IPS-18c (cell line): ENCODE data around the gene PLD5.

Experiments used
- H3K4me3 ChIP-seq: 2 replicates; pipeline ENCODE4 v1.7.0; 2013; ENCODE audit warnings: low read depth, mild to moderate bottlenecking, low read length, moderate library complexity; ENCODE audit not compliant: insufficient read depth
- H3K9me3 ChIP-seq: one replicate; pipeline ENCODE4 v1.6.1; 2013; ENCODE audit warnings: mild to moderate bottlenecking, low read length, moderate library complexity; ENCODE audit not compliant: control insufficient read depth, insufficient read depth

Gene PLD5

GRCh38 chr1:242447689-242448088 is 76.8 kb downstream of the PLD5 start:
- Histone ChIP-seq H3K4me3 (no peak overlapping the region), H3K9me3 (no peaks in the 10 kb centered on the region)

- no peak overlapping the region for H3K4me3 ChIP-seq
- no peaks in the 10 kb centered on the region for H3K9me3 ChIP-seq
Measured at GRCh38 chr1:242440757-242441156, 83.7 kb downstream of the PLD5 start.

- H3K4me3 ChIP-seq = no peak overlapping the region
- H3K9me3 ChIP-seq = no peaks in the 10 kb centered on the region
Measured at GRCh38 chr1:242435200-242435599, 89.3 kb downstream of the PLD5 start.

GRCh38 chr1:242432491-242433095 is 91.9 kb downstream of the PLD5 start:
- H3K4me3 ChIP-seq = no peak overlapping the region

GRCh38 chr1:242431786-242432185 is 92.7 kb downstream of the PLD5 start:
- Histone ChIP-seq H3K9me3 (no peaks in the 10 kb centered on the region), H3K4me3 (no peak overlapping the region)

More at GRCh38 chr1:242432491-242433095, 91.9 kb downstream of the PLD5 start:
- H3K9me3 ChIP-seq = no peaks in the 10 kb centered on the region

- no peak overlapping the region for H3K4me3 ChIP-seq
- H3K9me3 ChIP-seq = no peaks in the 10 kb centered on the region
Measured at GRCh38 chr1:242430956-242431355, 93.5 kb downstream of the PLD5 start.

- Histone ChIP-seq H3K4me3 (no peak overlapping the region), H3K9me3 (no peaks in the 10 kb centered on the region)
Measured at GRCh38 chr1:242428399-242429190, 95.9 kb downstream of the PLD5 start.

GRCh38 chr1:242427519-242427918 is 97.0 kb downstream of the PLD5 start:
- Histone ChIP-seq H3K4me3 (no peak overlapping the region), H3K9me3 (no peaks in the 10 kb centered on the region)

- H3K4me3 ChIP-seq = no peak overlapping the region
- no peaks in the 10 kb centered on the region for H3K9me3 ChIP-seq
Measured at GRCh38 chr1:242426271-242426905, 98.1 kb downstream of the PLD5 start.

GRCh38 chr1:242425232-242425631 is 99.3 kb downstream of the PLD5 start:
- H3K9me3 ChIP-seq = no peaks in the 10 kb centered on the region
- no peak overlapping the region for H3K4me3 ChIP-seq

GRCh38 chr1:242416657-242417056 is 107.8 kb downstream of the PLD5 start:
- Histone ChIP-seq H3K4me3 (no peak overlapping the region), H3K9me3 (no peaks in the 10 kb centered on the region)

GRCh38 chr1:242412921-242413320 is 111.6 kb downstream of the PLD5 start:
- Histone ChIP-seq H3K4me3 (no peak overlapping the region), H3K9me3 (peaks cover 3% of the 10 kb centered on the region)

- Histone ChIP-seq H3K9me3 (peaks cover 3% of the 10 kb centered on the region), H3K4me3 (no peak overlapping the region)
Measured at GRCh38 chr1:242411901-242412300, 112.6 kb downstream of the PLD5 start.

- Histone ChIP-seq H3K9me3 (peaks cover 3% of the 10 kb centered on the region), H3K4me3 (no peak overlapping the region)
Measured at GRCh38 chr1:242405947-242406346, 118.5 kb downstream of the PLD5 start.

GRCh38 chr1:242404296-242404695 is 120.2 kb downstream of the PLD5 start:
- Histone ChIP-seq H3K9me3 (no peaks in the 10 kb centered on the region), H3K4me3 (no peak overlapping the region)

- H3K9me3 ChIP-seq = no peaks in the 10 kb centered on the region
Measured at GRCh38 chr1:242402956-242403355, 121.5 kb downstream of the PLD5 start.

GRCh38 chr1:242401937-242402336 is 122.6 kb downstream of the PLD5 start:
- H3K9me3 ChIP-seq = no peaks in the 10 kb centered on the region
- no peak overlapping the region for H3K4me3 ChIP-seq

More at GRCh38 chr1:242402956-242403355, 121.5 kb downstream of the PLD5 start:
- H3K4me3 ChIP-seq = no peak overlapping the region

- Histone ChIP-seq H3K4me3 (no peak overlapping the region), H3K9me3 (no peaks in the 10 kb centered on the region)
Measured at GRCh38 chr1:242398351-242398750, 126.1 kb downstream of the PLD5 start.
